GM21360 (cell line): ENCODE measurements around the gene BCL2L13.
"Not testable (repeated sequence)": the region's sequence is repeated elsewhere in the genome, so short reads cannot be mapped to it uniquely, and the experiment has no call there.

ENCODE experiments used
- ATAC-seq: cut with Tn5 transposase; IDR thresholded peaks from one replicate; pipeline ENCODE4 v1.9.1; 2021; ENCODE audit warnings: mild to moderate bottlenecking, moderate library complexity; ENCODE audit not compliant: unreplicated experiment

Gene BCL2L13

GRCh38 chr22:17692841-17693240 is 54.3 kb downstream of the BCL2L13 start:
- no peak for ATAC-seq

GRCh38 chr22:17694193-17694592 is 55.6 kb downstream of the BCL2L13 start:
- ATAC-seq, result no peak

- no peak for ATAC-seq
These were observed 56.2 kb downstream of the BCL2L13 start for GRCh38 chr22:17694752-17695151.

GRCh38 chr22:17695986-17696385 is 57.4 kb downstream of the BCL2L13 start:
- no peak for ATAC-seq

GRCh38 chr22:17697196-17697595 is 58.6 kb downstream of the BCL2L13 start:
- not testable (repeated sequence) for ATAC-seq

- ATAC-seq, result not testable (repeated sequence)
These were observed 59.7 kb downstream of the BCL2L13 start for GRCh38 chr22:17698276-17698675.

- no peak for ATAC-seq
These were observed 60.4 kb downstream of the BCL2L13 start for GRCh38 chr22:17698948-17699347.

- ATAC-seq, result no peak
These were observed 61.3 kb downstream of the BCL2L13 start for GRCh38 chr22:17699696-17700340.

GRCh38 chr22:17700778-17701177 is 62.2 kb downstream of the BCL2L13 start:
- no peak for ATAC-seq

GRCh38 chr22:17703811-17704210 is 65.3 kb downstream of the BCL2L13 start:
- no peak for ATAC-seq

- ATAC-seq, result no peak
These were observed 67.0 kb downstream of the BCL2L13 start for GRCh38 chr22:17705546-17705945.

GRCh38 chr22:17705951-17706900 is 67.7 kb downstream of the BCL2L13 start:
- peak; percentile 80 for ATAC-seq

GRCh38 chr22:17706947-17707346 is 68.4 kb downstream of the BCL2L13 start:
- no peak for ATAC-seq

- no peak for ATAC-seq
These were observed 69.0 kb downstream of the BCL2L13 start for GRCh38 chr22:17707526-17707925.

- ATAC-seq, result no peak
These were observed 71.5 kb downstream of the BCL2L13 start for GRCh38 chr22:17710023-17710422.

- no peak for ATAC-seq
These were observed 73.9 kb downstream of the BCL2L13 start for GRCh38 chr22:17712441-17712840.

GRCh38 chr22:17716529-17716928 is 78.0 kb downstream of the BCL2L13 start:
- ATAC-seq, result no peak

- ATAC-seq, result no peak
These were observed 79.2 kb downstream of the BCL2L13 start for GRCh38 chr22:17717708-17718107.

- no peak for ATAC-seq
These were observed 81.4 kb downstream of the BCL2L13 start for GRCh38 chr22:17719911-17720310.

- no peak for ATAC-seq
These were observed 85.7 kb downstream of the BCL2L13 start for GRCh38 chr22:17724241-17724640.

GRCh38 chr22:17724678-17725499 is 86.3 kb downstream of the BCL2L13 start:
- no peak for ATAC-seq
